WTC11 (cell line): ENCODE measurements around the gene POU3F1. TPM values are rescaled to one million over a fixed set of nuclear protein-coding genes. Genes with fewer than 3 reads are reported as not detected.

ENCODE experiments used
- ATF1 ChIP-seq: sonication (generic); formaldehyde crosslinking; IDR thresholded peaks from 2 replicates; pipeline ENCODE4 v1.8.1; 2023; ENCODE audit warnings: mild to moderate bottlenecking, moderate library complexity, missing genetic modification reagents
- EMX1 ChIP-seq: fragments of 250-450 bp; sonication (Bioruptor Pico); IDR thresholded peaks from 2 replicates; pipeline ENCODE4 v1.8.0; 2021; ENCODE audit warnings: mild to moderate bottlenecking
- ESRRA ChIP-seq: sonication (generic); formaldehyde crosslinking; IDR thresholded peaks from 2 replicates; pipeline ENCODE4 v1.8.1; 2022; ENCODE audit warnings: mild to moderate bottlenecking, missing genetic modification reagents, borderline replicate concordance
- FOXP1 ChIP-seq: sonication (generic); formaldehyde crosslinking; IDR thresholded peaks from 2 replicates; pipeline ENCODE4 v1.8.0; 2022; ENCODE audit warnings: missing genetic modification reagents, mild to moderate bottlenecking, moderate library complexity, borderline replicate concordance
- GTF2I ChIP-seq: fragments of 250-450 bp; sonication (Bioruptor Pico); conservative IDR thresholded peaks from 2 replicates; pipeline ENCODE4 v1.4.0; 2021; ENCODE audit warnings: mild to moderate bottlenecking
- HMGXB4 ChIP-seq: sonication (generic); formaldehyde crosslinking; IDR thresholded peaks from 2 replicates; pipeline ENCODE4 v1.8.1; 2023; ENCODE audit warnings: mild to moderate bottlenecking, moderate library complexity, missing genetic modification reagents
- IRF1 ChIP-seq: sonication (generic); formaldehyde crosslinking; IDR thresholded peaks from 2 replicates; pipeline ENCODE4 v1.8.0; 2023; ENCODE audit warnings: missing genetic modification reagents
- JAZF1 ChIP-seq: fragments of 250-450 bp; sonication (Bioruptor Pico); IDR thresholded peaks from 2 replicates; pipeline ENCODE4 v1.9.0; 2021; ENCODE audit warnings: moderate library complexity, mild to moderate bottlenecking, inconsistent platforms
- MAX ChIP-seq: sonication (generic); formaldehyde crosslinking; IDR thresholded peaks from 2 replicates; pipeline ENCODE4 v1.8.0; 2022; ENCODE audit warnings: mild to moderate bottlenecking, missing genetic modification reagents
- MXD4 ChIP-seq: fragments of 250-450 bp; sonication (Bioruptor Pico); IDR thresholded peaks from 2 replicates; pipeline ENCODE4 v1.8.0; 2021; ENCODE audit warnings: mild to moderate bottlenecking, moderate library complexity, borderline replicate concordance
- NR2C2 ChIP-seq: sonication (generic); formaldehyde crosslinking; IDR thresholded peaks from 2 replicates; pipeline ENCODE4 v1.8.0; 2022; ENCODE audit warnings: mild to moderate bottlenecking, missing genetic modification reagents
- OVOL2 ChIP-seq: fragments of 250-450 bp; sonication (Bioruptor Pico); IDR thresholded peaks from 2 replicates; pipeline ENCODE4 v1.9.0; 2021; ENCODE audit warnings: mild to moderate bottlenecking, borderline replicate concordance
- PRRX2 ChIP-seq: fragments of 250-450 bp; sonication (Bioruptor Pico); IDR thresholded peaks from 2 replicates; pipeline ENCODE4 v1.8.0; 2021; ENCODE audit warnings: mild to moderate bottlenecking
- SMAD3 ChIP-seq: sonication (generic); formaldehyde crosslinking; IDR thresholded peaks from 2 replicates; pipeline ENCODE4 v1.8.0; 2022; ENCODE audit warnings: missing genetic modification reagents, mild to moderate bottlenecking, borderline replicate concordance
- SMAD4 ChIP-seq: sonication (generic); formaldehyde crosslinking; IDR thresholded peaks from 2 replicates; pipeline ENCODE4 v1.8.0; 2022; ENCODE audit warnings: mild to moderate bottlenecking, missing genetic modification reagents
- SOX15 ChIP-seq: fragments of 250-450 bp; sonication (Bioruptor Pico); IDR thresholded peaks from 2 replicates; pipeline ENCODE4 v1.9.0; 2021; ENCODE audit warnings: mild to moderate bottlenecking
- TCF7 ChIP-seq: sonication (generic); formaldehyde crosslinking; IDR thresholded peaks from 2 replicates; pipeline ENCODE4 v1.8.0; 2022; ENCODE audit warnings: mild to moderate bottlenecking, low read depth, missing genetic modification reagents, moderate library complexity
- TEAD1 ChIP-seq: sonication (generic); formaldehyde crosslinking; IDR thresholded peaks from 2 replicates; pipeline ENCODE4 v1.8.0; 2022; ENCODE audit warnings: mild to moderate bottlenecking, missing genetic modification reagents
- USF1 ChIP-seq: sonication (generic); formaldehyde crosslinking; IDR thresholded peaks from 2 replicates; pipeline ENCODE4 v1.8.0; 2022; ENCODE audit warnings: mild to moderate bottlenecking, missing genetic modification reagents
- ZBTB21 ChIP-seq: sonication (generic); formaldehyde crosslinking; IDR thresholded peaks from 2 replicates; pipeline ENCODE4 v1.8.1; 2023; ENCODE audit warnings: mild to moderate bottlenecking, missing genetic modification reagents, borderline replicate concordance
- ZNF121 ChIP-seq: sonication (generic); formaldehyde crosslinking; IDR thresholded peaks from 2 replicates; pipeline ENCODE4 v1.8.0; 2023; ENCODE audit warnings: missing genetic modification reagents
- ZNF219 ChIP-seq: sonication (generic); formaldehyde crosslinking; IDR thresholded peaks from 2 replicates; pipeline ENCODE4 v1.8.0; 2023; ENCODE audit warnings: missing genetic modification reagents, mild to moderate bottlenecking, borderline replicate concordance
- ZNF281 ChIP-seq: sonication (generic); formaldehyde crosslinking; IDR thresholded peaks from 2 replicates; pipeline ENCODE4 v1.8.0; 2023; ENCODE audit warnings: mild to moderate bottlenecking, missing genetic modification reagents
- ZNF317 ChIP-seq: sonication (generic); formaldehyde crosslinking; IDR thresholded peaks from 2 replicates; pipeline ENCODE4 v1.8.1; 2023; ENCODE audit warnings: low read depth, mild to moderate bottlenecking, moderate library complexity, missing genetic modification reagents, borderline replicate concordance
- ZNF396 ChIP-seq: fragments of 250-450 bp; sonication (Bioruptor Pico); IDR thresholded peaks from 2 replicates; pipeline ENCODE4 v1.8.0; 2021; ENCODE audit warnings: mild to moderate bottlenecking, moderate library complexity, borderline replicate concordance
- total RNA-seq: library from RNA; stranded (reverse); gene quantifications from 3 replicates; pipeline ENCODE4 v1.2.3, GENCODE V29; 2021
- TF ChIP-seq, protein P1 (sequence below): fragments of 250-450 bp; sonication (Bioruptor Pico); IDR thresholded peaks from 2 replicates; pipeline ENCODE4 v1.9.0; 2021; ENCODE audit warnings: mild to moderate bottlenecking, borderline replicate concordance
- TF ChIP-seq, protein P2 (sequence below): sonication (generic); formaldehyde crosslinking; IDR thresholded peaks from 2 replicates; pipeline ENCODE4 v1.8.1; 2022; ENCODE audit warnings: low read depth, missing genetic modification reagents, borderline replicate concordance

POU3F1 gene
- total RNA-seq, 1 experiment from 2014 or later: 18.9 TPM

GRCh38 chr1:38046884-38047602 is 450 bp upstream of the POU3F1 start (continued):
- TF ChIP-seq HMGXB4 (no peak; the same call in 1 of the 2 replicates), JAZF1 (CRISPR knock-in tag) (no peak), ZBTB21 (CRISPR knock-in tag) (0 out of 2 replicates have a peak, but pooled peaks have one; percentile 36), SMAD3 (CRISPR knock-in tag) (no peak), SMAD4 (CRISPR knock-in tag) (no peak), ATF1 (no peak), ZNF317 (CRISPR knock-in tag) (no peak), ZNF121 (no peak), SOX15 (no peak), USF1 (peak; percentile 63; the same call in 1 of the 2 replicates), FOXP1 (peak; percentile 40; the same call in 1 of the 2 replicates), ZNF396 (CRISPR knock-in tag) (no peak), TCF7 (CRISPR knock-in tag) (no peak), IRF1 (CRISPR knock-in tag) (no peak; the same call in 1 of the 2 replicates), ZNF219 (CRISPR knock-in tag) (no peak), MAX (peak; percentile 74), EMX1 (no peak), GTF2I (CRISPR knock-in tag) (no peak), ZNF281 (no peak), TEAD1 (CRISPR knock-in tag) (no peak; the same call in 1 of the 2 replicates), OVOL2 (no peak), NR2C2 (CRISPR knock-in tag) (no peak), MXD4 (CRISPR knock-in tag) (no peak), ESRRA (CRISPR knock-in tag) (0 out of 2 replicates have a peak, but pooled peaks have one; percentile 33), PRRX2 (CRISPR knock-in tag) (no peak)
- TF ChIP-seq, protein P1, sequence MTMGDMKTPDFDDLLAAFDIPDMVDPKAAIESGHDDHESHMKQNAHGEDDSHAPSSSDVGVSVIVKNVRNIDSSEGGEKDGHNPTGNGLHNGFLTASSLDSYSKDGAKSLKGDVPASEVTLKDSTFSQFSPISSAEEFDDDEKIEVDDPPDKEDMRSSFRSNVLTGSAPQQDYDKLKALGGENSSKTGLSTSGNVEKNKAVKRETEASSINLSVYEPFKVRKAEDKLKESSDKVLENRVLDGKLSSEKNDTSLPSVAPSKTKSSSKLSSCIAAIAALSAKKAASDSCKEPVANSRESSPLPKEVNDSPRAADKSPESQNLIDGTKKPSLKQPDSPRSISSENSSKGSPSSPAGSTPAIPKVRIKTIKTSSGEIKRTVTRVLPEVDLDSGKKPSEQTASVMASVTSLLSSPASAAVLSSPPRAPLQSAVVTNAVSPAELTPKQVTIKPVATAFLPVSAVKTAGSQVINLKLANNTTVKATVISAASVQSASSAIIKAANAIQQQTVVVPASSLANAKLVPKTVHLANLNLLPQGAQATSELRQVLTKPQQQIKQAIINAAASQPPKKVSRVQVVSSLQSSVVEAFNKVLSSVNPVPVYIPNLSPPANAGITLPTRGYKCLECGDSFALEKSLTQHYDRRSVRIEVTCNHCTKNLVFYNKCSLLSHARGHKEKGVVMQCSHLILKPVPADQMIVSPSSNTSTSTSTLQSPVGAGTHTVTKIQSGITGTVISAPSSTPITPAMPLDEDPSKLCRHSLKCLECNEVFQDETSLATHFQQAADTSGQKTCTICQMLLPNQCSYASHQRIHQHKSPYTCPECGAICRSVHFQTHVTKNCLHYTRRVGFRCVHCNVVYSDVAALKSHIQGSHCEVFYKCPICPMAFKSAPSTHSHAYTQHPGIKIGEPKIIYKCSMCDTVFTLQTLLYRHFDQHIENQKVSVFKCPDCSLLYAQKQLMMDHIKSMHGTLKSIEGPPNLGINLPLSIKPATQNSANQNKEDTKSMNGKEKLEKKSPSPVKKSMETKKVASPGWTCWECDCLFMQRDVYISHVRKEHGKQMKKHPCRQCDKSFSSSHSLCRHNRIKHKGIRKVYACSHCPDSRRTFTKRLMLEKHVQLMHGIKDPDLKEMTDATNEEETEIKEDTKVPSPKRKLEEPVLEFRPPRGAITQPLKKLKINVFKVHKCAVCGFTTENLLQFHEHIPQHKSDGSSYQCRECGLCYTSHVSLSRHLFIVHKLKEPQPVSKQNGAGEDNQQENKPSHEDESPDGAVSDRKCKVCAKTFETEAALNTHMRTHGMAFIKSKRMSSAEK: no peak
- TF ChIP-seq, protein P2, sequence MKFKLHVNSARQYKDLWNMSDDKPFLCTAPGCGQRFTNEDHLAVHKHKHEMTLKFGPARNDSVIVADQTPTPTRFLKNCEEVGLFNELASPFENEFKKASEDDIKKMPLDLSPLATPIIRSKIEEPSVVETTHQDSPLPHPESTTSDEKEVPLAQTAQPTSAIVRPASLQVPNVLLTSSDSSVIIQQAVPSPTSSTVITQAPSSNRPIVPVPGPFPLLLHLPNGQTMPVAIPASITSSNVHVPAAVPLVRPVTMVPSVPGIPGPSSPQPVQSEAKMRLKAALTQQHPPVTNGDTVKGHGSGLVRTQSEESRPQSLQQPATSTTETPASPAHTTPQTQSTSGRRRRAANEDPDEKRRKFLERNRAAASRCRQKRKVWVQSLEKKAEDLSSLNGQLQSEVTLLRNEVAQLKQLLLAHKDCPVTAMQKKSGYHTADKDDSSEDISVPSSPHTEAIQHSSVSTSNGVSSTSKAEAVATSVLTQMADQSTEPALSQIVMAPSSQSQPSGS (CRISPR knock-in tag): no peak
